Naive B cell (primary cell): Measurements from ENCODE around the gene GIPC1. TPM values are rescaled to one million over a fixed set of nuclear protein-coding genes. Genes with fewer than 3 reads are reported as not detected.

Experiments used
- ATAC-seq, 2 donors: fragments of 150-1000 bp; cut with Tn5 transposase; 2 replicates each; pipeline ENCODE4 v1.10.0; 2021; ENCODE audit warnings: low read depth in 2 of 2, mild to moderate bottlenecking in 2 of 2, moderate library complexity in 2 of 2
- DNase-seq: peaks from one replicate; pipeline ENCODE4 v3.0.0; 2022
- H3K27ac Mint-ChIP-seq, 6 donors: one replicate each; pipeline ENCODE4 v1.8.0; 2020 to 2022; ENCODE audit warnings: mild to moderate bottlenecking in 6 of 6, mixed read lengths in 6 of 6, moderate library complexity in 5 of 6, inconsistent platforms in 2 of 6
- H3K27me3 Mint-ChIP-seq, 3 donors: one replicate each; pipeline ENCODE4 v1.8.0; 2021 to 2022; ENCODE audit warnings: mixed read lengths in 3 of 3, mild to moderate bottlenecking in 1 of 3
- H3K36me3 Mint-ChIP-seq, 2 donors: one replicate each; pipeline ENCODE4 v1.8.0; 2020 to 2022; ENCODE audit warnings: mixed read lengths in 2 of 2, inconsistent platforms in 1 of 2, mild to moderate bottlenecking in 1 of 2
- H3K4me1 Mint-ChIP-seq, 3 donors: one replicate each; pipeline ENCODE4 v1.8.0; 2020 to 2022; ENCODE audit warnings: mixed read lengths in 3 of 3, inconsistent platforms in 1 of 3, mild to moderate bottlenecking in 1 of 3, moderate library complexity in 1 of 3
- H3K4me3 Mint-ChIP-seq, 8 donors: one replicate each; pipeline ENCODE4 v1.8.0; 2020 to 2022; ENCODE audit warnings: mild to moderate bottlenecking in 8 of 8, mixed read lengths in 8 of 8, moderate library complexity in 8 of 8, inconsistent platforms in 2 of 8
- H3K9me3 Mint-ChIP-seq, 7 donors: one replicate each; pipeline ENCODE4 v1.8.0; 2020 to 2022; ENCODE audit warnings: mixed read lengths in 7 of 7, mild to moderate bottlenecking in 5 of 7, inconsistent platforms in 2 of 7, moderate library complexity in 1 of 7
- polyA plus RNA-seq, 6 donors: library from polyadenylated mRNA; unstranded; fragments of 300-500 nt; fragmentation: Illumina TruSeq; gene quantifications; one replicate each; pipeline ENCODE4 v1.2.3, GENCODE V29; 2021; ENCODE audit warnings: low read depth in 6 of 6

Gene GIPC1
- polyA plus RNA-seq, 6 donors from 2014 or later, result 6.9 to 10.3 (median 7.5) TPM

GRCh38 chr19:14441041-14441938 lies 54.6 kb downstream of the GIPC1 start:
- Mint-ChIP-seq H3K4me1 (peaks cover 26 to 39% (median 33%) of the 10 kb centered on the region in 3 donors), H3K4me3 (peak overlapping the region in 7 of 8 donors; percentile 27 to 96 (median 92)), H3K9me3 (no peaks in the 10 kb centered on the region), H3K27ac (peak overlapping the region in 2 of 6 donors; percentile 1 to 49), H3K36me3 (peaks cover 5 to 14% of the 10 kb centered on the region in 2 donors), H3K27me3 (no peaks in the 10 kb centered on the region)
- ATAC-seq (no peak), DNase-seq (no peak)

- ATAC-seq (peak; percentile 100), DNase-seq (peak; percentile 79)
- H3K27ac Mint-ChIP-seq, result peak overlapping the region; percentile 88 to 95 (median 90)
- H3K36me3 Mint-ChIP-seq, result peaks cover 5 to 13% of the 10 kb centered on the region in 2 donors
- no peaks in the 10 kb centered on the region for H3K27me3 Mint-ChIP-seq
- no peaks in the 10 kb centered on the region for H3K9me3 Mint-ChIP-seq
- H3K4me3 Mint-ChIP-seq, result peak overlapping the region; percentile 91 to 96 (median 95)
- peaks cover 26 to 44% (median 42%) of the 10 kb centered on the region in 3 donors for H3K4me1 Mint-ChIP-seq
These were observed 55.9 kb downstream of the GIPC1 start for GRCh38 chr19:14440049-14440448.

- no peak for ATAC-seq
- Mint-ChIP-seq H3K27ac (peak overlapping the region in 5 of 6 donors; percentile 1 to 75 (median 64)), H3K4me1 (peaks cover 29 to 52% (median 44%) of the 10 kb centered on the region in 3 donors), H3K4me3 (peak overlapping the region in 7 of 8 donors; percentile 74 to 96 (median 95)), H3K27me3 (no peaks in the 10 kb centered on the region), H3K36me3 (peaks cover 0 to 4% of the 10 kb centered on the region in 2 donors), H3K9me3 (no peaks in the 10 kb centered on the region)
- no peak for DNase-seq
These were observed 56.9 kb downstream of the GIPC1 start for GRCh38 chr19:14439014-14439413.

DNA sequence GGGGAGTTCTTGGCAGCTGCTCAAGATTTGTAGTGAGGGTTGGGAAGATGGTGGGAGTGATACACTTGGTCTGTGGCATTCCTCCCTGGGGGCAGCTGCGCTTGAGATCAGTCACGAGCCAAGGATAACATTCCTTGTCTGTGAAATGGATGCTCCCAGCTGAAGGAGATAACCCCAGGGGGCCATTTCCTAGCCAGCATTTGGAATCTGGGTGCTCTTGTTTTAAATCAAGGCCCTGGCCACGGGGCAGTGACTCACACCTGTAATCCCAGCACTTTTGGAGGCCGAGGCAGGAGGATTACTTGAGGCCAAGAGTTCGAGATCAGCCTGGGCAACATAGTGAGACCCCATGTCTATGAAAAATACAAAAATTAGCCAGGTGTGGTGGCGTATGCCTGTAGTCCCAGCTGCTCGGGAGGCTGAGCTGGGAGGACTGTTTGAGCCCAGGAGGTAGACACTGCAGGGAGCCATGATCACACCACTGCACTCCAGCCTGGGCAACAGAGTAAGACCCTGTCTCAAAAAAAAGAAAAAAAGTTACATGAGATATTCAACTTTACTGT lies 58.3 kb downstream of the GIPC1 start:
- ATAC-seq (no peak), DNase-seq (no peak)
- Mint-ChIP-seq H3K9me3 (no peaks in the 10 kb centered on the region), H3K27ac (peak overlapping the region in 1 of 6 donors; percentile 71), H3K4me3 (peak overlapping the region in 4 of 8 donors; percentile 3 to 61 (median 22)), H3K36me3 (no peaks in the 10 kb centered on the region), H3K27me3 (no peaks in the 10 kb centered on the region), H3K4me1 (peaks cover 32 to 54% (median 45%) of the 10 kb centered on the region in 3 donors)

DNA sequence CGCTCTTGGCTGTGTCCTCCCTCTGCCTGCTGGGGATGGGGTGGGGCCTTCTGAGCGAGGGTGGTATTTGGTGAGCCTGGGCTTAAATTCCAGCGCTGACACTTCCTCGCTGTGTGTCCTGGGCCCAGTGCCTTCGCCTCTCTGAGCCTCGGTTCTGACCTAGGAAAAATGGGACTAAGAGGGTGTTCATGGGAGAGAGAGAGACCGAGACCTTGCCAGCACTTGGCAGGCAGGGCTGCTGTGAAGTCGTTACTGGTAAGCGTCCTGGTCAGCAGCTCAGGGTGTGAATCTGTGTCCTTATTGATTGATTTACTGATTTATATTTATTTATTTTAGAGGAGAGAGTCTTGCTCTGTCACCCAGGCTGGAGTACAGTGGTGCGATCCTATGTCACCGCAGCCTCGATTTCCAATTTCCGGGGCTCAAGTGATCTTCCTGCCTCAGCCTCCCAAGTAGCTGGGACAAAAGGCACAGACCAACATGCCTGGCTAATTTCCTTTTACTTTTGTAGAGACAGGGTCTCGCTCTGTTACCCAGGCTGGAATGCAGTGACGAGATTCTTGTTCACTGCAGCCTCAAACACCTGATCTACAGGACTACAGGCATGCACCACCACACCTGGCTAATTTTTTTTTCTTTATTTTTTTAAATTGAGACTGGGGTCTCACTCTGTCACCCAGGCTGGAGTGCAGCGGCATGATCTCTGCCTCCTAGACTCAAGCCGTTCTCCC lies 60.4 kb downstream of the GIPC1 start:
- no peak for DNase-seq
- no peaks in the 10 kb centered on the region for H3K9me3 Mint-ChIP-seq
- H3K4me3 Mint-ChIP-seq, result peak overlapping the region; percentile 22 to 90 (median 62)
- peaks cover 0 to 5% (median 0%) of the 10 kb centered on the region in 3 donors for H3K27me3 Mint-ChIP-seq
- H3K4me1 Mint-ChIP-seq, result peaks cover 32 to 62% (median 47%) of the 10 kb centered on the region in 3 donors
- no peak for ATAC-seq
- H3K27ac Mint-ChIP-seq, result peak overlapping the region in 5 of 6 donors; percentile 16 to 65 (median 38)
- no peaks in the 10 kb centered on the region for H3K36me3 Mint-ChIP-seq

- Mint-ChIP-seq H3K36me3 (no peaks in the 10 kb centered on the region), H3K9me3 (no peaks in the 10 kb centered on the region), H3K4me3 (peak overlapping the region; percentile 54 to 92 (median 79)), H3K27me3 (peaks cover 0 to 8% (median 0%) of the 10 kb centered on the region in 3 donors), H3K4me1 (peaks cover 26 to 55% (median 40%) of the 10 kb centered on the region in 3 donors), H3K27ac (peak overlapping the region in 5 of 6 donors; percentile 51 to 91 (median 80))
- ATAC-seq, result no peak
- DNase-seq, result no peak
These were observed 61.2 kb downstream of the GIPC1 start for GRCh38 chr19:14434543-14435319.

GRCh38 chr19:14433554-14434501 lies 62.1 kb downstream of the GIPC1 start:
- DNase-seq (peak; percentile 61), ATAC-seq (peak; percentile 68 to 73)
- Mint-ChIP-seq H3K27me3 (peaks cover 0 to 8% (median 0%) of the 10 kb centered on the region in 3 donors), H3K4me1 (peaks cover 19 to 46% (median 31%) of the 10 kb centered on the region in 3 donors), H3K36me3 (no peaks in the 10 kb centered on the region), H3K4me3 (peak overlapping the region; percentile 54 to 92 (median 79)), H3K9me3 (no peaks in the 10 kb centered on the region), H3K27ac (peak overlapping the region; percentile 38 to 87 (median 72))

- peak within 1 kb of the TSS; percentile 84 to 96 (median 88) for H3K4me3 Mint-ChIP-seq
- H3K36me3 Mint-ChIP-seq, result no peaks in the 10 kb centered on the region
- H3K27ac Mint-ChIP-seq, result peak within 1 kb of the TSS; percentile 67 to 89 (median 86)
- DNase-seq, result peak; percentile 67
- ATAC-seq, result peak; percentile 49 to 51
- H3K4me1 Mint-ChIP-seq, result peaks cover 19 to 42% (median 29%) of the 10 kb centered on the region in 3 donors
- no peaks in the 10 kb centered on the region for H3K9me3 Mint-ChIP-seq
- peaks cover 0 to 8% (median 0%) of the 10 kb centered on the region in 3 donors for H3K27me3 Mint-ChIP-seq
These were observed 63.0 kb downstream of the GIPC1 start, which contains the start of gene PKN1 for GRCh38 chr19:14432791-14433553. Gene PKN1, plus strand, starts transcription at chr19:14433306. Its CDS starts 216 bp downstream, at chr19:14433522.

DNA sequence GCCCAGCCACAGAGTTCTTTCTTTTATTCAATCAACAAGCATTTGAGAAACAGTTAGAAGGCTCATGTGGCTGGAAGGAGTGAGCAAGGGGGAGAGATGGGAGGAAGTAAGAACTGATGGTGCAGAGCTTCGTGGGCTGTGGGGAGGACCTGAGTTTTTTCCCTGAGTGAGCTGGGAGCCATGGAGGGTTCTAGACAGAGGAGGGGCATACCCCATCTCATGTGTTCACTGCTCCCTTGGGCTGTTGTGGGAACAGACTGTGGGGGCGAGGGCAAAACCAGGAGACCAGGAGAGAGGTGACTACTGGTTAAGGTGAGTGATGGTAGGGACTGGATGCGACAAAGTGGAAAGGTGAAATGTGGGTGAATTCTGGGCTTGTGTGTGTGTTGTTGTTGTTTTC lies 65.2 kb downstream of the GIPC1 start:
- Mint-ChIP-seq H3K9me3 (no peaks in the 10 kb centered on the region), H3K27me3 (peaks cover 0 to 8% (median 0%) of the 10 kb centered on the region in 3 donors), H3K36me3 (no peaks in the 10 kb centered on the region), H3K4me1 (peaks cover 22 to 32% (median 29%) of the 10 kb centered on the region in 3 donors), H3K27ac (peak overlapping the region in 2 of 6 donors; percentile 72 to 73), H3K4me3 (peak overlapping the region in 6 of 8 donors; percentile 3 to 76 (median 42))
- DNase-seq (no peak), ATAC-seq (no peak)

GRCh38 chr19:14428882-14429416 lies 67.0 kb downstream of the GIPC1 start:
- H3K36me3 Mint-ChIP-seq, result no peaks in the 10 kb centered on the region
- H3K4me1 Mint-ChIP-seq, result peaks cover 14 to 16% (median 14%) of the 10 kb centered on the region in 3 donors
- H3K27ac Mint-ChIP-seq, result no peak overlapping the region
- no peaks in the 10 kb centered on the region for H3K9me3 Mint-ChIP-seq
- no peak for ATAC-seq
- peaks cover 0 to 8% (median 0%) of the 10 kb centered on the region in 3 donors for H3K27me3 Mint-ChIP-seq
- H3K4me3 Mint-ChIP-seq, result peak overlapping the region in 1 of 8 donors; percentile 54
- DNase-seq, result no peak
